Prostate gland (tissue), 2 donors: Measurements from ENCODE around the gene KCTD1.

Source experiments
- POLR2A ChIP-seq: fragments of 450-650 bp; IDR thresholded peaks from one replicate; pipeline ENCODE4 v1.6.1; 2016; ENCODE audit warnings: antibody characterized with exemption, mild to moderate bottlenecking
- TF ChIP-seq, protein P1 (sequence below), 4 experiments: fragments of 200-600 bp in 2 of 4; fragments of 450-650 bp in 2 of 4; sonication (generic) in 2 of 4; IDR thresholded peaks; 1 replicate in 3 of 4; 2 replicates in 1 of 4; pipeline ENCODE4 v1.5.1; 2016 to 2019; ENCODE audit warnings: antibody characterized with exemption in 4 of 4, mild to moderate bottlenecking in 2 of 4, moderate library complexity in 2 of 4

DNA sequence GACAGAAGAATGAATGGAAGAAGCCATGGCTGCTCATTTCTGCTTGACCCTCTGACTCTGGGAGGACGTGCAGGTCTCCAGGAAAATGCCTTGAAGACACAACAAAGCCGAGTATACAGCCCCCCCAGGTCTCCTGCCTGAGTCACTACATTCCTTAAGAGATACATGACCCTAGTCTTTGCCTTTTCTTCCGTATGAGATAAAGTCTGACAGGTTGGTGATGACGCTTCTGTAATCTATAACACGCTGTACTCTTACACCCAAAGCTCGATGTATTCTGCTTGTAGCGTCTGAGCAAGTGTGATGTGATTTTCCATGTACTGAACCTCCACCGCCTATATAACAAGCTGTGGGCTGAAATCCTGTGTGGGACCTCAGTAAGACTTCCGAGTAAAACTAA is 77.3 kb downstream of the KCTD1 start:
- TF ChIP-seq POLR2A, result no peak
- TF ChIP-seq, protein P1, sequence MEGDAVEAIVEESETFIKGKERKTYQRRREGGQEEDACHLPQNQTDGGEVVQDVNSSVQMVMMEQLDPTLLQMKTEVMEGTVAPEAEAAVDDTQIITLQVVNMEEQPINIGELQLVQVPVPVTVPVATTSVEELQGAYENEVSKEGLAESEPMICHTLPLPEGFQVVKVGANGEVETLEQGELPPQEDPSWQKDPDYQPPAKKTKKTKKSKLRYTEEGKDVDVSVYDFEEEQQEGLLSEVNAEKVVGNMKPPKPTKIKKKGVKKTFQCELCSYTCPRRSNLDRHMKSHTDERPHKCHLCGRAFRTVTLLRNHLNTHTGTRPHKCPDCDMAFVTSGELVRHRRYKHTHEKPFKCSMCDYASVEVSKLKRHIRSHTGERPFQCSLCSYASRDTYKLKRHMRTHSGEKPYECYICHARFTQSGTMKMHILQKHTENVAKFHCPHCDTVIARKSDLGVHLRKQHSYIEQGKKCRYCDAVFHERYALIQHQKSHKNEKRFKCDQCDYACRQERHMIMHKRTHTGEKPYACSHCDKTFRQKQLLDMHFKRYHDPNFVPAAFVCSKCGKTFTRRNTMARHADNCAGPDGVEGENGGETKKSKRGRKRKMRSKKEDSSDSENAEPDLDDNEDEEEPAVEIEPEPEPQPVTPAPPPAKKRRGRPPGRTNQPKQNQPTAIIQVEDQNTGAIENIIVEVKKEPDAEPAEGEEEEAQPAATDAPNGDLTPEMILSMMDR (IDR thresholded peaks at IDR 0.05), result no peak
